ENCODE results near the gene CACNA1C.

CACNA1C gene

GRCh38 chr12:2461645-2462044, 408.9 kb downstream of the CACNA1C start:
- DNase-seq: no peak
- H3K9me3 ChIP-seq (ENCODE audit: severe bottlenecking): no peaks in the 10 kb centered on the region
- H3K27me3 ChIP-seq (ENCODE audit: insufficient read depth, low read depth, severe bottlenecking): no peaks in the 10 kb centered on the region
- H3K27ac ChIP-seq: no peak overlapping the region
- no peak overlapping the region for H3K4me3 ChIP-seq (ENCODE audit: low read depth, low read length)
- H3K36me3 ChIP-seq: no peaks in the 10 kb centered on the region
- no peak for TF ChIP-seq CTCF (IDR thresholded peaks at IDR 0.05; ENCODE audit: low read depth, low read length)

- no peaks in the 10 kb centered on the region for H3K27me3 ChIP-seq (ENCODE audit: insufficient read depth, low read depth, severe bottlenecking)
- no peak for DNase-seq
- H3K4me3 ChIP-seq (ENCODE audit: low read depth, low read length): no peak overlapping the region
- no peaks in the 10 kb centered on the region for H3K9me3 ChIP-seq (ENCODE audit: severe bottlenecking)
- H3K27ac ChIP-seq: no peak overlapping the region
- TF ChIP-seq CTCF (IDR thresholded peaks at IDR 0.05; ENCODE audit: low read depth, low read length): no peak
- H3K36me3 ChIP-seq: no peaks in the 10 kb centered on the region
Observed at GRCh38 chr12:2462087-2462486, 409.3 kb downstream of the CACNA1C start.

- H3K27me3 ChIP-seq (ENCODE audit: insufficient read depth, low read depth, severe bottlenecking): no peaks in the 10 kb centered on the region
- H3K9me3 ChIP-seq (ENCODE audit: severe bottlenecking): no peaks in the 10 kb centered on the region
- no peak overlapping the region for H3K27ac ChIP-seq
- H3K4me3 ChIP-seq (ENCODE audit: low read depth, low read length): no peak overlapping the region
- no peak for DNase-seq
- H3K36me3 ChIP-seq: no peaks in the 10 kb centered on the region
- no peak for TF ChIP-seq CTCF (IDR thresholded peaks at IDR 0.05; ENCODE audit: low read depth, low read length)
Observed at GRCh38 chr12:2463719-2464118, 410.9 kb downstream of the CACNA1C start.

GRCh38 chr12:2465681-2466080, 412.9 kb downstream of the CACNA1C start:
- H3K9me3 ChIP-seq (ENCODE audit: severe bottlenecking): no peaks in the 10 kb centered on the region
- no peak for DNase-seq
- no peaks in the 10 kb centered on the region for H3K36me3 ChIP-seq
- TF ChIP-seq CTCF (IDR thresholded peaks at IDR 0.05; ENCODE audit: low read depth, low read length): no peak
- no peak overlapping the region for H3K4me3 ChIP-seq (ENCODE audit: low read depth, low read length)
- H3K27me3 ChIP-seq (ENCODE audit: insufficient read depth, low read depth, severe bottlenecking): no peaks in the 10 kb centered on the region
- H3K27ac ChIP-seq: no peak overlapping the region

DNA sequence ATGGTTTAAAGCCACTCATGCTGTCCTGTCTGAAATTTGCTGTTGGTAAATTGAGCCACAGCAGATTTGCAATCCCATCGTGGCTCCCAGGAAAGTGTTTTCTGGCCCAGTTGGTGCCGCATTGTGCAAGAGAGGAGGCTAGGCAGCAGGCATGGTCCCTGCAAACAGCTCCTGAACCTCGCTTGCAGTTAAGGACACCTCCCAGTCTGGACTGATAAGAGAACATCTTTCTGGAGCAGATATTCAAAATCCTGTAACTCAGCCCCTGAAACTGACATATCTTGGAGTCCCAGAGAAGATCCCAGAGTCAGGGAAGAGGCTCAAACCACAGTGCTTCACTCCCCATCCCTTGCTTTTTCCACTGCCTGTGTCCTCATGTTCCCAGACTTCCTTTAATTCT, 413.4 kb downstream of the CACNA1C start:
- H3K4me3 ChIP-seq (ENCODE audit: low read depth, low read length): no peak overlapping the region
- no peak for TF ChIP-seq CTCF (IDR thresholded peaks at IDR 0.05; ENCODE audit: low read depth, low read length)

GRCh38 chr12:2467447-2468195, 414.8 kb downstream of the CACNA1C start:
- Histone ChIP-seq H3K27ac (no peak overlapping the region), H3K4me3 (ENCODE audit: low read depth, low read length) (no peak overlapping the region), H3K27me3 (ENCODE audit: insufficient read depth, low read depth, severe bottlenecking) (no peaks in the 10 kb centered on the region), H3K9me3 (ENCODE audit: severe bottlenecking) (peaks cover 3% of the 10 kb centered on the region), H3K36me3 (no peaks in the 10 kb centered on the region)
- no peak for DNase-seq
- TF ChIP-seq CTCF (IDR thresholded peaks at IDR 0.05; ENCODE audit: low read depth, low read length): no peak

More for the DNA sequence above, 413.4 kb downstream of the CACNA1C start:
- Histone ChIP-seq H3K36me3 (no peaks in the 10 kb centered on the region), H3K27me3 (ENCODE audit: insufficient read depth, low read depth, severe bottlenecking) (no peaks in the 10 kb centered on the region), H3K9me3 (ENCODE audit: severe bottlenecking) (no peaks in the 10 kb centered on the region), H3K27ac (no peak overlapping the region)
- DNase-seq: no peak
